IMR-90 (cell line): ENCODE results near the gene RAPGEF1. TPM values are rescaled to one million over a fixed set of nuclear protein-coding genes. Genes with fewer than 3 reads are reported as not detected.

Experiments used
- ATAC-seq: fragments of 200-7000 bp; cut with Tn5 transposase; 2 replicates; pipeline ENCODE4 v1.9.1; 2020; ENCODE audit warnings: low read depth, mild to moderate bottlenecking, moderate library complexity
- BruUV-seq: library from RNA; stranded (reverse); fragments of 400-500 nt; replicated peaks from 2 replicates; lab custom pipeline; 2021; lab: Mats Ljungman, UMichigan
- CTCF ChIA-PET: fragments of 300-600 bp; formaldehyde crosslinking; extraction: SDS; loops from one replicate; lab custom pipeline; 2021; ENCODE audit warnings: antibody characterized with exemption; lab: Yijun Ruan, JAX
- POLR2A ChIA-PET: fragments of 300-600 bp; sonication (Branson Sonifier 250); formaldehyde crosslinking; loops from one replicate; lab custom pipeline; 2022; ENCODE audit warnings: antibody characterized with exemption; ENCODE audit not compliant: unreplicated experiment; lab: Charles Lee
- DNase-seq: peaks from one replicate; pipeline ENCODE4 v3.0.0; 2013
- H2AFZ ChIP-seq: replicated peaks from 2 replicates; pipeline ENCODE3; 2013; ENCODE audit warnings: low read length, mild to moderate bottlenecking; ENCODE audit not compliant: poor library complexity
- H2AK5ac ChIP-seq: 2 replicates; pipeline ENCODE4 v1.6.1; 2013; ENCODE audit warnings: low read depth, low read length, inconsistent platforms
- H2AK9ac ChIP-seq: replicated peaks from 2 replicates; pipeline ENCODE3; 2013; ENCODE audit warnings: mild to moderate bottlenecking, low read depth, low read length, moderate library complexity; ENCODE audit not compliant: poor library complexity
- H2BK120ac ChIP-seq: 2 replicates; pipeline ENCODE4 v1.6.1; 2013; ENCODE audit warnings: low read depth, low read length, inconsistent platforms
- H2BK15ac ChIP-seq: 3 replicates; pipeline ENCODE4 v1.6.1; 2013; ENCODE audit warnings: low read depth, low read length, inconsistent platforms
- H2BK20ac ChIP-seq: 2 replicates; pipeline ENCODE4 v1.6.1; 2013; ENCODE audit warnings: low read depth, mild to moderate bottlenecking, inconsistent platforms, low read length, moderate library complexity
- H2BK5ac ChIP-seq: 2 replicates; pipeline ENCODE4 v1.6.1; 2013; ENCODE audit warnings: mild to moderate bottlenecking, low read depth, low read length, inconsistent platforms; ENCODE audit not compliant: poor library complexity, severe bottlenecking
- H3K14ac ChIP-seq: replicated peaks from 2 replicates; pipeline ENCODE4 v1.6.1; 2013; ENCODE audit warnings: low read depth, low read length, inconsistent platforms
- H3K18ac ChIP-seq: 2 replicates; pipeline ENCODE4 v1.6.1; 2013; ENCODE audit warnings: low read depth, low read length, control low read depth
- H3K23ac ChIP-seq: 2 replicates; pipeline ENCODE4 v1.6.1; 2013; ENCODE audit warnings: low read depth, low read length, inconsistent platforms
- H3K27ac ChIP-seq: 2 replicates; pipeline ENCODE4 v1.5.1; 2013; ENCODE audit warnings: mild to moderate bottlenecking, control low read depth, low read length; ENCODE audit not compliant: insufficient read depth
- H3K27me3 ChIP-seq: 2 replicates; pipeline ENCODE4 v1.6.1; 2013; ENCODE audit warnings: low read length; ENCODE audit not compliant: control insufficient read depth, insufficient read depth
- H3K36me3 ChIP-seq: 2 replicates; pipeline ENCODE4 v1.6.1; 2013; ENCODE audit warnings: low read length, mixed read lengths; ENCODE audit not compliant: control insufficient read depth, insufficient read depth
- H3K4ac ChIP-seq: 2 replicates; pipeline ENCODE4 v1.6.1; 2013; ENCODE audit warnings: low read depth, low read length, inconsistent platforms
- H3K4me1 ChIP-seq: 2 replicates; pipeline ENCODE4 v1.6.1; 2013; ENCODE audit warnings: low read length, mixed read lengths; ENCODE audit not compliant: control insufficient read depth, insufficient read depth
- H3K4me2 ChIP-seq: 2 replicates; pipeline ENCODE4 v1.6.1; 2013; ENCODE audit warnings: low read depth, mild to moderate bottlenecking, control low read depth, low read length, moderate library complexity
- H3K4me3 ChIP-seq: 2 replicates; pipeline ENCODE4 v1.5.1; 2013; ENCODE audit warnings: low read depth, mild to moderate bottlenecking, control low read depth, low read length, moderate library complexity; ENCODE audit not compliant: insufficient read depth
- H3K56ac ChIP-seq: 2 replicates; pipeline ENCODE4 v1.6.1; 2013; ENCODE audit warnings: low read length, inconsistent platforms; ENCODE audit not compliant: insufficient read depth; ENCODE audit errors: extremely low read depth
- H3K79me1 ChIP-seq, 2 experiments: 2 replicates each; pipeline ENCODE4 v1.6.1; 2013; ENCODE audit warnings: low read length in 2 of 2, inconsistent platforms in 1 of 2, low read depth in 1 of 2
- H3K9ac ChIP-seq: 2 replicates; pipeline ENCODE4 v1.6.1; 2013; ENCODE audit warnings: low read depth, low read length, control low read depth
- H3K9me1 ChIP-seq: 2 replicates; pipeline ENCODE4 v1.6.1; 2013; ENCODE audit warnings: low read length, inconsistent platforms; ENCODE audit not compliant: insufficient read depth
- H3K9me3 ChIP-seq: 2 replicates; pipeline ENCODE4 v1.6.1; 2013; ENCODE audit warnings: low read length; ENCODE audit not compliant: control insufficient read depth, insufficient read depth
- H4K20me1 ChIP-seq: 2 replicates; pipeline ENCODE4 v1.6.1; 2013; ENCODE audit warnings: low read length, inconsistent platforms; ENCODE audit not compliant: insufficient read depth
- H4K5ac ChIP-seq: 2 replicates; pipeline ENCODE4 v1.6.1; 2013; ENCODE audit warnings: mild to moderate bottlenecking, low read depth, low read length, control low read depth
- H4K8ac ChIP-seq, 2 experiments: 2 replicates each; pipeline ENCODE4 v1.6.1; 2013; ENCODE audit warnings: low read depth in 2 of 2, low read length in 2 of 2, control low read depth in 1 of 2, inconsistent platforms in 1 of 2
- H4K91ac ChIP-seq: 2 replicates; pipeline ENCODE4 v1.6.1; 2013; ENCODE audit warnings: low read depth, low read length, inconsistent platforms; ENCODE audit not compliant: insufficient read depth
- CEBPB ChIP-seq: IDR thresholded peaks from 2 replicates; pipeline ENCODE4 v1.6.1; 2012; ENCODE audit warnings: low read depth, low read length, improper control_type of control experiment
- CHD1 ChIP-seq: IDR thresholded peaks from 2 replicates; pipeline ENCODE4 v1.6.1; 2012; ENCODE audit warnings: low read depth, low read length, improper control_type of control experiment
- FOS ChIP-seq: fragments of 150-350 bp; IDR thresholded peaks from 2 replicates; pipeline ENCODE4 v1.6.1; 2016; ENCODE audit warnings: low read depth, low read length
- MAFK ChIP-seq: IDR thresholded peaks from 2 replicates; pipeline ENCODE4 v1.6.1; 2012; ENCODE audit warnings: low read depth, low read length, improper control_type of control experiment
- MAZ ChIP-seq: IDR thresholded peaks from 2 replicates; pipeline ENCODE4 v1.6.1; 2012; ENCODE audit warnings: low read depth, mild to moderate bottlenecking, low read length, improper control_type of control experiment, moderate library complexity, borderline replicate concordance
- MXI1 ChIP-seq: IDR thresholded peaks from 2 replicates; pipeline ENCODE4 v1.6.1; 2012; ENCODE audit warnings: low read depth, mild to moderate bottlenecking, low read length, moderate library complexity, borderline replicate concordance
- NFE2L2 ChIP-seq: fragments of 150-350 bp; IDR thresholded peaks from 2 replicates; pipeline ENCODE4 v1.6.1; 2016; ENCODE audit warnings: low read depth, mild to moderate bottlenecking, low read length
- RCOR1 ChIP-seq: IDR thresholded peaks from 2 replicates; pipeline ENCODE4 v1.6.1; 2012; ENCODE audit warnings: mild to moderate bottlenecking, low read length, improper control_type of control experiment; ENCODE audit not compliant: insufficient replicate concordance
- RFX5 ChIP-seq: IDR thresholded peaks from 2 replicates; pipeline ENCODE4 v1.8.0; 2012; ENCODE audit warnings: low read depth, mild to moderate bottlenecking, low read length, moderate library complexity
- SMC3 ChIP-seq: fragments of 150-350 bp; IDR thresholded peaks from 2 replicates; pipeline ENCODE4 v1.6.1; 2016; ENCODE audit warnings: low read depth, mild to moderate bottlenecking, antibody characterized with exemption, low read length, moderate library complexity
- WGBS, 2 experiments: methylation state at CpG; one replicate each; pipeline versions ENCODE4 v1.1.5 to v1.1.7; 2013; ENCODE audit warnings: missing lambda C conversion rate in 2 of 2; ENCODE audit not compliant: insufficient read length in 1 of 2; ENCODE audit errors: extremely low coverage in 2 of 2; 5-methylcytosine and 5-hydroxymethylcytosine counted together
- dilution Hi-C: fragments of 300-500 bp; cut with HindIII; formaldehyde crosslinking; loops from one replicate; pipeline ENCODE4 v1.14.3; 2018; ENCODE audit warnings: low sequenced_read_pairs; ENCODE audit not compliant: unreplicated experiment
- in situ Hi-C: fragments of 300-500 bp; cut with MboI; formaldehyde crosslinking; loops from 3 replicates; pipeline ENCODE4 v1.14.3; 2019; ENCODE audit warnings: low sequenced_read_pairs, inconsistent platforms, mixed read lengths
- intact Hi-C: fragments of 100-400 bp; cut with micrococcal nuclease; formaldehyde crosslinking; loops from 2 replicates; pipeline ENCODE4 v1.10.0; 2022
- polyA plus RNA-seq, 3 experiments: library from polyadenylated mRNA; depleted of rRNA; stranded (reverse); fragments of >200 nt; gene quantifications; 2 replicates each; pipeline ENCODE4 v1.2.3, GENCODE V29; 2012; ENCODE audit warnings: low replicate concordance in 1 of 3
- total RNA-seq: library from RNA; depleted of rRNA; stranded (reverse); fragments of >200 nt; gene quantifications from 2 replicates; pipeline ENCODE4 v1.2.3, GENCODE V29; 2012
- TF ChIP-seq, protein P1 (sequence below): fragments of 150-350 bp; IDR thresholded peaks from 2 replicates; pipeline ENCODE4 v1.6.1; 2016; ENCODE audit warnings: low read depth, mild to moderate bottlenecking, low read length, moderate library complexity, borderline replicate concordance
- TF ChIP-seq, protein P2 (sequence below): fragments of 150-350 bp; IDR thresholded peaks from 2 replicates; pipeline ENCODE4 v1.6.1; 2017; ENCODE audit warnings: mild to moderate bottlenecking, antibody characterized with exemption, low read length, low read depth

The RAPGEF1 gene
- total and polyA plus RNA-seq, 2 of the 4 experiments (the other 2 are of a cell fraction) = 13.1 to 22.3 TPM

DNA sequence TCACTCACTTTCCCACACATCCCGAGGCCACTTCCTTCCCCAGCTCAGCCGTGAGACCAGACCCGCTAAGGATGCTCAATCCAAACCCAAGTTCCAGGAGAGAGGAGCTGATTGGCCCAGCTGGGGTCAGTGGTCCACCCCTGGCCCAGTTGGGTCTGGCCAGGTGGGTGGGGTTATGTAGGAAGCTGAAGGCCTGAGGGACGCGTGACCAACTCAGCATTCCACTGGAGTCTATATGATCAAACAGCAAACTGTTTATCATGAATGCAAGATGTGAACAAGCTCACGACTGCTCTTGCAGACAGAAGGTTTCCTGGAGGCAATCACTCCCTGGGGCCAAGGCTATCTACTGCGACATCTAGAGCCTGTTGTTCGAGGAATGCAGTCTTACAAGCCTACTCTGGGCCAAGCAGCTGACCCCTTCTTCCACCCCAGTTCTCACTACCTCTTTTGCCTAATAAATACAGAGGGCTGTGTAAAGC is 4.9 kb upstream of the RAPGEF1 start:
- dilution Hi-C loops (no loop called here), in situ Hi-C loops (loop anchor here (5.0 to 10.0 kb wide), 2 partner anchors 152 to 240 kb away; partner anchors contain the start of gene POMT1), intact Hi-C loops (loop anchor here (5.0 kb wide), 1 partner anchor 242 kb away; the partner anchor contains the start of gene POMT1)
- Histone ChIP-seq H2BK120ac (no peak overlapping the region), H2AK9ac (no peak overlapping the region), H3K36me3 (no peaks in the 10 kb centered on the region), H2BK5ac (no peak overlapping the region), H2AK5ac (no peak overlapping the region), H3K4me2 (no peak overlapping the region), H3K27me3 (no peaks in the 10 kb centered on the region; the same call in 1 of the 2 replicates), H4K8ac (no peak overlapping the region), H4K5ac (no peak overlapping the region), H3K9me1 (no peaks in the 10 kb centered on the region), H3K18ac (no peak overlapping the region), H3K56ac (no peak overlapping the region), H3K23ac (no peak overlapping the region), H2BK20ac (no peak overlapping the region), H3K4me3 (no peak overlapping the region), H2AFZ (no peak overlapping the region), H3K4ac (no peak overlapping the region), H3K27ac (no peak overlapping the region), H3K4me1 (no peaks in the 10 kb centered on the region), H4K91ac (no peak overlapping the region), H4K20me1 (no peaks in the 10 kb centered on the region), H3K9me3 (no peaks in the 10 kb centered on the region), H3K9ac (no peak overlapping the region), H2BK15ac (no peak overlapping the region), H3K79me1 (no peaks in the 10 kb centered on the region), H3K14ac (no peak overlapping the region)
- ChIA-PET CTCF (no interaction called here), POLR2A (no interaction called here)
- no TSS peak for BruUV-seq
- 100% methylated on average over 2 of the region's 8 CpGs; no CpG with 5 or more reads in 1 of the 2 experiments for WGBS, 2 experiments
- ATAC-seq = no peak
- no peak for DNase-seq
- TF ChIP-seq NFE2L2 = no peak
- no peak for TF ChIP-seq CEBPB
- TF ChIP-seq MAZ = no peak
- TF ChIP-seq FOS = no peak
- no peak for TF ChIP-seq RCOR1
- TF ChIP-seq RFX5 = no peak
- TF ChIP-seq SMC3 = no peak
- TF ChIP-seq, protein P1, sequence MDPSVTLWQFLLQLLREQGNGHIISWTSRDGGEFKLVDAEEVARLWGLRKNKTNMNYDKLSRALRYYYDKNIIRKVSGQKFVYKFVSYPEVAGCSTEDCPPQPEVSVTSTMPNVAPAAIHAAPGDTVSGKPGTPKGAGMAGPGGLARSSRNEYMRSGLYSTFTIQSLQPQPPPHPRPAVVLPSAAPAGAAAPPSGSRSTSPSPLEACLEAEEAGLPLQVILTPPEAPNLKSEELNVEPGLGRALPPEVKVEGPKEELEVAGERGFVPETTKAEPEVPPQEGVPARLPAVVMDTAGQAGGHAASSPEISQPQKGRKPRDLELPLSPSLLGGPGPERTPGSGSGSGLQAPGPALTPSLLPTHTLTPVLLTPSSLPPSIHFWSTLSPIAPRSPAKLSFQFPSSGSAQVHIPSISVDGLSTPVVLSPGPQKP = no peak
- TF ChIP-seq CHD1 = no peak
- no peak for TF ChIP-seq MAFK
- no peak for TF ChIP-seq MXI1
- TF ChIP-seq, protein P2, sequence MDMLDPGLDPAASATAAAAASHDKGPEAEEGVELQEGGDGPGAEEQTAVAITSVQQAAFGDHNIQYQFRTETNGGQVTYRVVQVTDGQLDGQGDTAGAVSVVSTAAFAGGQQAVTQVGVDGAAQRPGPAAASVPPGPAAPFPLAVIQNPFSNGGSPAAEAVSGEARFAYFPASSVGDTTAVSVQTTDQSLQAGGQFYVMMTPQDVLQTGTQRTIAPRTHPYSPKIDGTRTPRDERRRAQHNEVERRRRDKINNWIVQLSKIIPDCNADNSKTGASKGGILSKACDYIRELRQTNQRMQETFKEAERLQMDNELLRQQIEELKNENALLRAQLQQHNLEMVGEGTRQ = no peak
